H9 (cell line): Measurements from ENCODE around the gene PDZK1IP1. TPM values are rescaled to one million over a fixed set of nuclear protein-coding genes. Genes with fewer than 3 reads are reported as not detected.

Source experiments
- DNase-seq: peaks from one replicate; pipeline ENCODE4 v3.0.0-alpha.2; 2017
- H2AFZ ChIP-seq: one replicate; pipeline ENCODE4 v1.6.1; 2013; ENCODE audit warnings: mild to moderate bottlenecking, low read length, control low read depth, moderate library complexity
- H2AK5ac ChIP-seq: 2 replicates; pipeline ENCODE4 v1.6.1; 2013; ENCODE audit warnings: low read length, control low read depth, mixed read lengths; ENCODE audit not compliant: insufficient read length
- H2BK120ac ChIP-seq: one replicate; pipeline ENCODE4 v1.6.1; 2013; ENCODE audit warnings: low read depth, mild to moderate bottlenecking, low read length, control low read depth, inconsistent platforms; ENCODE audit not compliant: poor library complexity, severe bottlenecking
- H2BK12ac ChIP-seq: 2 replicates; pipeline ENCODE4 v1.6.1; 2013; ENCODE audit warnings: low read length, control low read depth, mixed read lengths, low read depth; ENCODE audit not compliant: insufficient read length
- H2BK15ac ChIP-seq: 2 replicates; pipeline ENCODE4 v1.6.1; 2013; ENCODE audit warnings: low read depth, low read length, control low read depth
- H2BK20ac ChIP-seq: one replicate; pipeline ENCODE4 v1.6.1; 2013; ENCODE audit warnings: low read depth, mild to moderate bottlenecking, low read length, control low read depth, inconsistent platforms; ENCODE audit not compliant: poor library complexity, severe bottlenecking
- H2BK5ac ChIP-seq: 2 replicates; pipeline ENCODE4 v1.6.1; 2013; ENCODE audit warnings: low read length, control low read depth, mixed read lengths; ENCODE audit not compliant: insufficient read length
- H3K14ac ChIP-seq: 2 replicates; pipeline ENCODE4 v1.6.1; 2013; ENCODE audit warnings: low read length, control low read depth; ENCODE audit not compliant: insufficient read depth
- H3K18ac ChIP-seq: 2 replicates; pipeline ENCODE4 v1.6.1; 2013; ENCODE audit warnings: low read depth, mild to moderate bottlenecking, mixed read lengths, low read length, control low read depth; ENCODE audit not compliant: insufficient read length
- H3K23ac ChIP-seq: 2 replicates; pipeline ENCODE4 v1.6.1; 2013; ENCODE audit warnings: low read length, control low read depth, mixed read lengths, low read depth; ENCODE audit not compliant: insufficient read length
- H3K23me2 ChIP-seq: 2 replicates; pipeline ENCODE4 v1.6.1; 2013; ENCODE audit warnings: low read depth, mild to moderate bottlenecking, mixed read lengths, low read length, control low read depth; ENCODE audit not compliant: insufficient read length, poor library complexity, severe bottlenecking
- H3K27ac ChIP-seq: 2 replicates; pipeline ENCODE4 v1.5.1; 2013; ENCODE audit warnings: low read length, control low read depth, mixed read lengths, low read depth; ENCODE audit not compliant: insufficient read length
- H3K27me3 ChIP-seq: 2 replicates; pipeline ENCODE4 v1.6.1; 2013; ENCODE audit warnings: low read length, control low read depth, inconsistent platforms; ENCODE audit not compliant: insufficient read depth
- H3K4ac ChIP-seq: 2 replicates; pipeline ENCODE4 v1.6.1; 2013; ENCODE audit warnings: low read depth, mild to moderate bottlenecking, control low read depth, inconsistent platforms, low read length, moderate library complexity
- H3K4me1 ChIP-seq: 2 replicates; pipeline ENCODE4 v1.6.1; 2013; ENCODE audit warnings: low read length, control low read depth, inconsistent platforms; ENCODE audit not compliant: insufficient read depth
- H3K4me2 ChIP-seq: 2 replicates; pipeline ENCODE4 v1.6.1; 2013; ENCODE audit warnings: low read length, control low read depth, mixed read lengths; ENCODE audit not compliant: insufficient read length, insufficient read depth
- H3K56ac ChIP-seq: 2 replicates; pipeline ENCODE4 v1.6.1; 2013; ENCODE audit warnings: low read depth, mild to moderate bottlenecking, mixed read lengths, low read length, control low read depth; ENCODE audit not compliant: insufficient read length
- H3K79me1 ChIP-seq: 2 replicates; pipeline ENCODE4 v1.6.1; 2013; ENCODE audit warnings: low read depth, mild to moderate bottlenecking, moderate library complexity, low read length, control low read depth, inconsistent platforms; ENCODE audit not compliant: insufficient read depth, poor library complexity, severe bottlenecking
- H3K79me2 ChIP-seq: 2 replicates; pipeline ENCODE4 v1.6.1; 2013; ENCODE audit warnings: low read length, control low read depth, inconsistent platforms; ENCODE audit not compliant: insufficient read depth
- H3K9ac ChIP-seq: 2 replicates; pipeline ENCODE4 v1.6.1; 2013; ENCODE audit warnings: low read length, control low read depth, mixed read lengths; ENCODE audit not compliant: insufficient read length; ENCODE audit errors: extremely low read depth
- H3K9me3 ChIP-seq: one replicate; pipeline ENCODE4 v1.6.1; 2013; ENCODE audit warnings: low read depth, low read length, inconsistent platforms; ENCODE audit not compliant: control insufficient read depth
- H3T11ph ChIP-seq: one replicate; pipeline ENCODE4 v1.6.1; 2013; ENCODE audit warnings: mild to moderate bottlenecking, low read length, control low read depth, inconsistent platforms
- H4K20me1 ChIP-seq: one replicate; pipeline ENCODE4 v1.6.1; 2013; ENCODE audit not compliant: control insufficient read depth, insufficient read length, insufficient read depth
- H4K5ac ChIP-seq: 2 replicates; pipeline ENCODE4 v1.6.1; 2013; ENCODE audit warnings: low read depth, mild to moderate bottlenecking, mixed read lengths, low read length, control low read depth; ENCODE audit not compliant: insufficient read length
- H4K8ac ChIP-seq: replicated peaks from 2 replicates; pipeline ENCODE4 v1.6.1; 2013; ENCODE audit warnings: low read length, control low read depth, mixed read lengths, low read depth; ENCODE audit not compliant: insufficient read length
- H4K91ac ChIP-seq: 2 replicates; pipeline ENCODE4 v1.6.1; 2013; ENCODE audit warnings: low read depth, mild to moderate bottlenecking, moderate library complexity, mixed read lengths, low read length, control low read depth; ENCODE audit not compliant: insufficient read length
- H3K27ac Mint-ChIP-seq, 3 experiments: 2 replicates in 2 of 3; 3 replicates in 1 of 3; pipeline ENCODE4 v1.8.0; 2020 to 2021; ENCODE audit warnings: mixed read lengths in 3 of 3, mild to moderate bottlenecking in 1 of 3, moderate library complexity in 1 of 3
- H3K27me3 Mint-ChIP-seq: 2 replicates; pipeline ENCODE4 v1.8.0; 2021; ENCODE audit warnings: low read depth, mild to moderate bottlenecking, moderate library complexity, mixed read lengths
- H3K36me3 Mint-ChIP-seq, 3 experiments: 2 replicates in 2 of 3; 3 replicates in 1 of 3; pipeline ENCODE4 v1.8.0; 2020 to 2021; ENCODE audit warnings: low read depth in 3 of 3, mixed read lengths in 3 of 3; ENCODE audit not compliant: insufficient read depth in 1 of 3
- H3K4me1 Mint-ChIP-seq, 2 experiments: 2 replicates each; pipeline ENCODE4 v1.8.0; 2020; ENCODE audit warnings: mixed read lengths in 2 of 2
- H3K4me3 Mint-ChIP-seq, 2 experiments: 2 replicates in 1 of 2; 3 replicates in 1 of 2; pipeline ENCODE4 v1.8.0; 2020 to 2021; ENCODE audit warnings: mild to moderate bottlenecking in 2 of 2, mixed read lengths in 2 of 2, moderate library complexity in 1 of 2
- H3K9me3 Mint-ChIP-seq, 2 experiments: 2 replicates in 1 of 2; 3 replicates in 1 of 2; pipeline ENCODE4 v1.8.0; 2020; ENCODE audit warnings: mild to moderate bottlenecking in 2 of 2, mixed read lengths in 2 of 2, moderate library complexity in 1 of 2
- whole genome bisulfite sequencing: extraction: QIAGEN DNeasy Blood & Tissue Kit; methylation state at CpG from one replicate; pipeline ENCODE4 v1.1.7; 2013; ENCODE audit warnings: missing lambda C conversion rate, low lambda C conversion rate, mixed read lengths; ENCODE audit not compliant: insufficient read length; ENCODE audit errors: extremely low coverage; 5-methylcytosine and 5-hydroxymethylcytosine counted together
- total RNA-seq: library from RNA; stranded (reverse); gene quantifications from 2 replicates; pipeline ENCODE4 v1.2.1, GENCODE V29; 2021
- TF ChIP-seq, protein P1 (sequence below): fragments of 200-600 bp; sonication (generic); conservative IDR thresholded peaks from 3 replicates; pipeline ENCODE4 v1.8.0; 2021; ENCODE audit warnings: antibody characterized with exemption, mild to moderate bottlenecking

The PDZK1IP1 gene
- total RNA-seq, 1 experiment from 2014 or later, result not detected

DNA sequence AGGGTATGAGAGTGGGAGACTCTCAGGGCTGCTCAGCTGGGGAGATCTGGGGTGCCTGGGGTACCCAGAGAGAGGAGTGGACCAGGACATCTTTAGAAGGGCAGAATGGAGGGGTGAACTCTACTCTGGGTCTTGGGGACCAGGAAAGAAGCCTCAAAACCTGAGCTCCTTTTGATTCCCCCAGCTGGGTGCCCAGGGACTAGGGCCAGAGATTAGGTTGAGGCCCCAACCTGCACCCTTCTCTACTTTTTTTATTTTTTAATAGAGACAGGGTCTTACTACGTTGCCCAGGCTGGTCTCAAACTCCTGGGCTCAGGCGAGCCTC is 1.9 kb downstream of the PDZK1IP1 start:
- WGBS, result no CpG with 5 or more reads among the region's 2 CpGs
- no peak for DNase-seq

More for the DNA sequence above, 1.9 kb downstream of the PDZK1IP1 start:
- peaks cover 7% of the 10 kb centered on the region for H3K4me1 ChIP-seq
- H3K27me3 ChIP-seq, result no peaks in the 10 kb centered on the region
- no peak overlapping the region for H4K8ac ChIP-seq
- no peak overlapping the region for H4K5ac ChIP-seq
- H3K18ac ChIP-seq, result no peak overlapping the region
- no peak overlapping the region for H3K14ac ChIP-seq
- H3K27me3 Mint-ChIP-seq, result peaks cover 55% of the 10 kb centered on the region
- no peaks in the 10 kb centered on the region for H3K23me2 ChIP-seq
- H3K4ac ChIP-seq, result no peak overlapping the region
- H2AK5ac ChIP-seq, result no peak overlapping the region
- no peaks in the 10 kb centered on the region for H3K79me2 ChIP-seq
- no peak overlapping the region for H3T11ph ChIP-seq
- no peak overlapping the region for H2BK120ac ChIP-seq
- H3K4me3 Mint-ChIP-seq, result no peak overlapping the region
- H3K9me3 ChIP-seq, result no peaks in the 10 kb centered on the region
- H4K20me1 ChIP-seq, result no peaks in the 10 kb centered on the region
- no peak overlapping the region for H3K4me2 ChIP-seq
- no peak overlapping the region for H2BK5ac ChIP-seq
- H3K27ac ChIP-seq, result no peak overlapping the region
- 0 out of 7 replicates have a peak, but pooled peaks cover 0 to 3% (median 0%) of the 10 kb centered on the region in 3 experiments for H3K36me3 Mint-ChIP-seq
- H2BK20ac ChIP-seq, result no peak overlapping the region
- no peak overlapping the region for H2AFZ ChIP-seq
- H2BK15ac ChIP-seq, result no peak overlapping the region
- H3K9ac ChIP-seq, result no peak overlapping the region
- TF ChIP-seq, protein P1, sequence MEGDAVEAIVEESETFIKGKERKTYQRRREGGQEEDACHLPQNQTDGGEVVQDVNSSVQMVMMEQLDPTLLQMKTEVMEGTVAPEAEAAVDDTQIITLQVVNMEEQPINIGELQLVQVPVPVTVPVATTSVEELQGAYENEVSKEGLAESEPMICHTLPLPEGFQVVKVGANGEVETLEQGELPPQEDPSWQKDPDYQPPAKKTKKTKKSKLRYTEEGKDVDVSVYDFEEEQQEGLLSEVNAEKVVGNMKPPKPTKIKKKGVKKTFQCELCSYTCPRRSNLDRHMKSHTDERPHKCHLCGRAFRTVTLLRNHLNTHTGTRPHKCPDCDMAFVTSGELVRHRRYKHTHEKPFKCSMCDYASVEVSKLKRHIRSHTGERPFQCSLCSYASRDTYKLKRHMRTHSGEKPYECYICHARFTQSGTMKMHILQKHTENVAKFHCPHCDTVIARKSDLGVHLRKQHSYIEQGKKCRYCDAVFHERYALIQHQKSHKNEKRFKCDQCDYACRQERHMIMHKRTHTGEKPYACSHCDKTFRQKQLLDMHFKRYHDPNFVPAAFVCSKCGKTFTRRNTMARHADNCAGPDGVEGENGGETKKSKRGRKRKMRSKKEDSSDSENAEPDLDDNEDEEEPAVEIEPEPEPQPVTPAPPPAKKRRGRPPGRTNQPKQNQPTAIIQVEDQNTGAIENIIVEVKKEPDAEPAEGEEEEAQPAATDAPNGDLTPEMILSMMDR, result no peak
- no peak overlapping the region for H3K23ac ChIP-seq
- no peaks in the 10 kb centered on the region for H3K79me1 ChIP-seq
- no peak overlapping the region for H4K91ac ChIP-seq
- H3K9me3 Mint-ChIP-seq, result peaks cover 5 to 10% of the 10 kb centered on the region in 2 experiments; a peak in 2 of 5 replicates
- H3K27ac Mint-ChIP-seq, result no peak overlapping the region
- no peak overlapping the region for H3K56ac ChIP-seq
- H3K4me1 Mint-ChIP-seq, result peaks cover 21 to 27% of the 10 kb centered on the region in 2 experiments
- H2BK12ac ChIP-seq, result no peak overlapping the region
